PFSK-1 (cell line): ENCODE data around the gene C4orf36.

ENCODE experiments used
- POLR2AphosphoS5 ChIP-seq: IDR thresholded peaks from 2 replicates; pipeline ENCODE4 v1.6.1; 2012; ENCODE audit warnings: low read depth, mild to moderate bottlenecking, control low read depth, low read length, moderate library complexity
- REST ChIP-seq, 2 experiments: IDR thresholded peaks; 2 replicates each; pipeline versions ENCODE4 v1.6.1 to v1.8.0; 2011 to 2012; ENCODE audit warnings: low read depth in 2 of 2, low read length in 2 of 2, control low read depth in 1 of 2, inconsistent platforms in 1 of 2, mild to moderate bottlenecking in 1 of 2, moderate library complexity in 1 of 2; ENCODE audit not compliant: insufficient read depth in 1 of 2
- SIN3A ChIP-seq: IDR thresholded peaks from 2 replicates; pipeline ENCODE4 v1.6.1; 2012; ENCODE audit warnings: mild to moderate bottlenecking, low read length, moderate library complexity, borderline replicate concordance; ENCODE audit not compliant: insufficient read depth
- TAF1 ChIP-seq: IDR thresholded peaks from 2 replicates; pipeline ENCODE4 v1.6.1; 2012; ENCODE audit warnings: low read length, control low read depth, borderline replicate concordance; ENCODE audit not compliant: insufficient read depth

- TF ChIP-seq REST (IDR thresholded peaks at IDR 0.05; ENCODE audit: insufficient read depth in 1 of 2, low read depth in 2 of 2, low read length in 2 of 2) (no peak), SIN3A (no peak), POLR2AphosphoS5 (peak; percentile 55), TAF1 (0 out of 2 replicates have a peak, but pooled peaks have one; percentile 17)
These were observed 42.7 kb upstream of the C4orf36 start, which contains the start of gene AFF1 for GRCh38 chr4:86934771-86935565.
